ENCODE measurements around the gene PDGFA.

The PDGFA gene

DNA sequence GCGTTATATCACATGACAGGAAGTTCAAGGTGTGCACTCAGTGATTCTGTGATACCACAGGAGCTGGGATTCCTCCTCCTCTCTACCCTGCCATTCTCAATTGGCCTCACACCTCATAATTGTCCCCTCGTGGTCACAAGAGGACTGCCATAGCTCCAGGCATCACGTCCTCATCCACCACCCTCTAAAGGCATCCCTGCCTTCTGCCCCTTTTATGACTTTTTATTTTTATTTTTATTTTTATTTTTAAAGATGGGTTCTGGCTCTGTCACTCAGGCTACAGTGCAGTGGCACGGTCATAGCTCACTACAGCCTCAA lies 47.0 kb downstream of the PDGFA start:
- DNase-seq (ENCODE audit: low read depth), result no peak

GRCh38 chr7:471866-472639 lies 47.6 kb downstream of the PDGFA start:
- peak; percentile 93 for DNase-seq (ENCODE audit: low read depth)

- no peak for DNase-seq (ENCODE audit: low read depth)
Measured at GRCh38 chr7:471191-471865, 48.3 kb downstream of the PDGFA start.

DNA sequence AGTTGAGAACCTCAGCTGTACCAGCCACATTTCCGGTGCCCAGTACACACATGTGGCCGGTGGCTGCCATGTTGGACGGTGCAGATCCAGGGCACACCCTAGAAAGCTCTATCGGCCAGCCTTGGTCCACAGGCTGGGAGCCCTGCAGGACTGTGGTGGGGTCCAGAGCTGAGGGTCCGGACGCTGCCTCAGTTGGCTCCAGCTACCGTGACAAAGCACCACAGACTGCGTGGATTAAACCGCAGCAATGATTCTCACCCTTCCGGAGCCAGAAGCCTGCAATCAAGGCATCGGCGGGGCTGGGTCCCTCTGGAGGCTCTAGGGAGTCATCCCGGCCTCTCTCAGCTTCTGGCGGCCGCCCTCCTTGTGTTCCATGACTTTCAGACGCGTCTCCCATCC lies 50.1 kb downstream of the PDGFA start:
- no peak for DNase-seq (ENCODE audit: low read depth)

GRCh38 chr7:468681-469562 lies 50.7 kb downstream of the PDGFA start:
- no peak for DNase-seq (ENCODE audit: low read depth)

DNA sequence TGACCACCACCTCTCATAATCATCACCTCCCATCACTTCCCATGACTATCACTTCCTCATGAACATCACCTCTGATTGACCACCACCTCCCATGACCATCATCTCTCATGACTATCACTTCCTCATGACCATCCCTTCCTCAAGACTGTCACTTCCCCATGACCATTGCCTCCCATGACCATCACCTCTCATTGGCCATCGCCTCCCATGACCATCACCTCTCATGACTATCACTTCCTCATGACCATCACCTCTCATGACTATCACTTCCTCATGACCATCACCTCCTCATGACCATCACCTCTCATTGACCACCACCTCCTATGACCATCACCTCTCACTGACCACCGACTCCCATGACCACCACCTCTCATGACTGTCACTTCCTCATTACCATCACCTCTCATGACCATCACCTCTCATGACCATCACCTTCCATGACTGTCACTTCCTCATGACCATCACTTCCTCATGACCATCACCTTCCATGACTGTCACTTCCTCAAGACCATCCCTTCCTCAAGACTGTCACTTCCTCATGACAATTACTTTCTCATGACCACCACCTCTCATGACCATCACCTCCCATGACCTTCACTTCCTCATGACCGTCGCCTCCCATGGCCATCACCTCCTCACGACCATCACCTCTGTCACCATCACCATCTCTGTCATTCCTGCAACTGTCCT lies 51.6 kb downstream of the PDGFA start:
- DNase-seq (ENCODE audit: low read depth), result no peak

- no peak for DNase-seq (ENCODE audit: low read depth)
Measured at GRCh38 chr7:467393-467828, 52.2 kb downstream of the PDGFA start.

DNA sequence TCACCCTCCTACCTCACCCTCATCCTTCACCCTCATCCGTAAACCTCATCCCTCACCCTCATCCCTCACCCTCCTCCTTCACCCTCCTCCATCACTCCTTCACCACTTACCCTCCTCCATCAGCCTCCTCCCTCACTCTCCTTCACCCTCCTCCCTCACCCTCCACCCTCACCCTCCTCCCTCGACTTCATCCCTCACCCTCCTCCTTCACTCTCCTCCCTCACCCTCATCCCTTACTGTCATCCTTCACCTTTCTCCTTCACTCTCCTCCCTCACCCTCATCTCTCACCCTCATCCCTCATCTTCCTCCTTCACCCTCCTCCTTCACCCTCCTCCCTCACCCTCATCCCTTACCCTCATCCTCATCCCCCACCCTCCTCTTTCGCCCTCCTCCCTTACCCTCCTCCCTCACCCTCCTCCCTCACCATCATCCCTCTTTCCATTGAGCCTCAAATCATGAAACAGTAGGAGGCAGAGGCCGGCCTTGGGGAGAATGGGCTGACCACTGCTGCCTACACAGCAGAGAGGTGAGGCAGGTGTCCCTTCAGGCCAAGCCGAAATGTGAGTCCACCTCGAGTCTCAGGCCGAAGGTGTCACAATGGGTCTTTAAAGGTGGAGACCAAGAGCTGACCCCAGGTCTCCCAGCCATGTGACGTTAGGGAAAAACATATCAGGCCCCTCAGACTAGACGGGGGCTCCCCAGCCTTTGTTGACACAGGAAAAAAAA lies 53.0 kb downstream of the PDGFA start:
- no peak for DNase-seq (ENCODE audit: low read depth)

- DNase-seq (ENCODE audit: low read depth), result no peak
Measured at GRCh38 chr7:465710-466400, 53.8 kb downstream of the PDGFA start.

DNA sequence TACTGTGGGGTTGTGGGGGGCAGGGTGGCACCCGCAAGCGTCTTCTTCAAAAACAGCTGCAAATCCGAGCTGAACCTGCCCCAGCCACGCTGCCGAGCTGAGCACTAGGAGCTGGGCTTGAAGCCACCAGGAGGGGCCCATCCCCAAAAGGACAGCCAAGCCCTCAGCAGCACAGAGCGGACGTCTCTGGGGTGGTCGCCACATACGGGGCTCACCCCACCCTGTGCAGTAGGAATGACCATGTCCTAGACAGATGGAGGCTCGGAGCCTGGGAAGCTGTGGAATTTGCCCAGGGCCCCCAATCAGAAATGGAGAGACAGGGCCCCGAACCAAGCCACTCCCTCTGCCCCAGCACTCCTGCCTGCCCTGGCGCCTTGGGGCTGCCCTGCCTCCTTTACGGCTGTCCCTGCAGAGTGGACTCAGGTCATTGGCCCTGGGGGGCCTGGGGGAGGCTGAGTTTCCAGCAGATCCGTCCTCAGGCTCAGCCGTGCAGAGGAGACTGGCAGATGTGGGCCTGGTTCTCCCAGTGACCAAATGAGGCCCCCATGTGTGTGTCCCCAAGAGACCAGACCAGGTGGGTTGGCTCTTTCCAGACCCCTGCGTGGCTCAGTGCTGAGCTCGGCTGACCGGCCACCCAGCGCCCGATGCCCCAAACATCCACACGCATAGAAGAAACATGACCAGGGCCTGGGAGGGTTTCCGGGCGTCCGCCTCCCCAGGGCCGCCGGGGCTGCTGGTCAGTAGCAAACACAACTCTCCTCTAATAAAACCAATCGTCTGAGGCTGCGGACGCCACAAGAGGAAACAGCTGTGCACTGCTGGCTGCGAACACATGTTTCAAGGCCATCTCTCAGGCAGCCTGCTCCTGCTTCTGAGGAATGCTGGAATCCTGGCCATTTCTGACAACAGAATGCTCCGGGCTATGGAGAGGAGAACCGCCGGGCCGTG lies 54.9 kb downstream of the PDGFA start:
- DNase-seq (ENCODE audit: low read depth), result peak; percentile 62

- DNase-seq (ENCODE audit: low read depth), result no peak
Measured at GRCh38 chr7:463817-464453, 55.7 kb downstream of the PDGFA start.

DNA sequence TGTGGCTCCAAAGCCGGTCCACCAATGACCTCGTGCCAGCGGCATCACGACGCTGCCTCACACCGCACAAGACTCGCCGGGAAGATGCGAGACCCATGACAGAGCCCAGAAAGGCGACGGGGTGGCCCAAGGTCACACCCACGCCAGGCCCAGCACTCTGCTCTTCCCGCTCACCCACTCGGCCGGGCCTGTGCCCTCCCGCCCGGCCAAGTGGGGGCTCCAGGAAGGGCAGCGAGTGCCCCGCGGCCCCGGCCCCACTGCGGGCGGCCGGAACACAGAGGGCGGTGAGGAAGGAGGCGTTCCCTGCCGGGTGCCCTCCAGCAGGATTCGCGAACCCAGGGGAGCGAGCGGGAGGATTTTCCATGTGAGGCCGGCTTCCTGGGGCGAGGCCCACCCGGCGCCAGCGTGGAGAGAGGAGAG lies 56.3 kb downstream of the PDGFA start:
- DNase-seq (ENCODE audit: low read depth), result no peak

DNA sequence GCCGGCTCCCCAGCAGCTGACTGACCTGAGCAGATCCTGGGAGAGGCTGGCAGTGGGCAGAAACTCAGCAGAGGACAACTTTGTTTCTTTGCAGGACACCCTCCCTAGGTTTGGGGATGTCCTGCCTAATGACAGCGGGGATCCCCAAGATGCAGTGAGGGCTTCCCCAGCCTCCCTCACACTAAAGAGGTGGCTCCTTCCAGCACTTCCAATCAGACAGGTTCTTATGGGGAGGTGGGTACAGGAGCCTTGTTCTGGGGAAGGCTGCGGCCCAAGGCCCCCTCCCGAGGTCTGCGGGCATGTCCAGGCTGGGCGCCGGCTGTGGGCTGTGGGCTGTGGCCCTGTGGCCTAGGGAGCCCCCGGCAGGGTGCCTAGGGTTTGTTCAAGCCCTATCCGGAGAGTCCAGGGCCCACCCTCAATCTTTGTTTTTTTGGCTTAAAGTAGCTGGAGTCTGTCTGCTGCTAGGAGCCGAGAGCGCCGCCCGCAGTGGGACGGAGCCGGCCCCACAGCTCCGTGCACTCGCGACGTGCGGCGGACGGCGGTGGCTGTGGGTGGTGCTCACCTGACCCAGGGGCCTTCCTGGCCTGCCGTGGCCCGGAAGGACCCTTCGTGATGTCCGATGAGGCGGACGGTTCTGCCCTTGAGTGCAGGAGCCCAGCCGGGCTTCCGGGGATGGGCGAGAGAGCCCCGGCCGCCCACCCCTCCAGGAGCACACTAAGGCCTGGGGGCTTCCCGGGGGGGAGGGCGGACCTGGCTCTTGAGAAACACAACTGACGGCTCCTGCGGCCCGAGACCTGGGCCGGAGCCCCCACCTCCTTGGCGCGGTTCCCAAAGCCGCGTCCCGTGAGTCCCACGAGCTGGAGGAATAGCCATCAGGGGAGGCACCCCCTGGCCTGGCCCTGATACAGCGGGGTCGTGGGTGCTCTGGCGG lies 57.2 kb downstream of the PDGFA start:
- DNase-seq (ENCODE audit: low read depth), result no peak

GRCh38 chr7:461453-462172 lies 58.0 kb downstream of the PDGFA start:
- no peak for DNase-seq (ENCODE audit: low read depth)

DNA sequence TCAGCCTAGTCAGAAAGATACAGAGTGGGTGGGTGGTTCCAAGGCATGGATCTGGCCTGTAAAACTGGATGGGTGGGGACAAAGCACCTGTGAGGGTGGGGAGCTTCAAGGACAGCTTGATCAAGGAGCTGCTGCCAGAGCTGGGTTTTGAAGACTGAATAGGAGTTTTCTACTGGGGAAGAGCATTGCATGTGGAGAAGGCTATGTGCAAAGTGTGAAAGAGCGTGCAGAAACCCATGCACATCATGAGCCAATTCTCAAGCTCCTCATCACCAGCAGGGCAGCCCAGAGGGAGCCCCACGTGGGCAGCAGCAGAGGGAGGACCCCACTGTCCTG lies 58.6 kb downstream of the PDGFA start:
- no peak for DNase-seq (ENCODE audit: low read depth)

GRCh38 chr7:460374-461116 lies 59.1 kb downstream of the PDGFA start:
- no peak for DNase-seq (ENCODE audit: low read depth)
